Activated CD4-positive, CD25-positive, alpha-beta regulatory T cell treated with anti-CD3 and anti-CD28 coated beads, Interleukin-2, amount 50 U/mL, for 16 hours (primary cell): Measurements from ENCODE around the gene NFATC4.
"Not testable (repeated sequence)": the region's sequence is repeated elsewhere in the genome, so short reads cannot be mapped to it uniquely, and the experiment has no call there.

ENCODE experiments used
- DNase-seq: peaks from one replicate; pipeline ENCODE4 v3.0.0-alpha.2; 2020; ENCODE audit warnings: low read depth, low spot score

Gene NFATC4

DNA sequence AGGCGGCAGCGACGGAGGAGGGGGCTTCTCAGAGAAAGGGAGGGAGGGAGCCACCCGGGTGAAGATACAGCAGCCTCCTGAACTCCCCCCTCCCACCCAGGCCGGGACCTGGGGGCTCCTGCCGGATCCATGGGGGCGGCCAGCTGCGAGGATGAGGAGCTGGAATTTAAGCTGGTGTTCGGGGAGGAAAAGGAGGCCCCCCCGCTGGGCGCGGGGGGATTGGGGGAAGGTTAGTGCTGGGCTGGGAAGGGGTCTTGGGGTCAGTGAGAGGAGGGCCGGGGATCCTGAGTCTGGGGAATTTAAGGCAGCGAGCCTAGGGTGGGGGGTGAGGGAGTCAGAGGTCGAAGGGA, 203 bp downstream of the NFATC4 start:
- no peak for DNase-seq

GRCh38 chr14:24368562-24369252, 723 bp downstream of the NFATC4 start:
- no peak for DNase-seq

DNA sequence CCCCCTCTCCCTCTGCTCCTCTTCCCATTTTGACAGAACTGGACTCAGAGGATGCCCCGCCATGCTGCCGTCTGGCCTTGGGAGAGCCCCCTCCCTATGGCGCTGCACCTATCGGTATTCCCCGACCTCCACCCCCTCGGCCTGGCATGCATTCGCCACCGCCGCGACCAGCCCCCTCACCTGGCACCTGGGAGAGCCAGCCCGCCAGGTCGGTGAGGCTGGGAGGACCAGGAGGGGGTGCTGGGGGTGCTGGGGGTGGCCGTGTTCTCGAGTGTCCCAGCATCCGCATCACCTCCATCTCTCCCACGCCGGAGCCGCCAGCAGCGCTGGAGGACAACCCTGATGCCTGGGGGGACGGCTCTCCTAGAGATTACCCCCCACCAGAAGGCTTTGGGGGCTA, 1.5 kb downstream of the NFATC4 start:
- no peak for DNase-seq

GRCh38 chr14:24369907-24370687, 2.1 kb downstream of the NFATC4 start:
- DNase-seq: no peak

- no peak for DNase-seq
These were observed 2.8 kb downstream of the NFATC4 start for GRCh38 chr14:24370748-24371147.

- not testable (repeated sequence) for DNase-seq
These were observed 3.6 kb downstream of the NFATC4 start for GRCh38 chr14:24371605-24372004.

DNA sequence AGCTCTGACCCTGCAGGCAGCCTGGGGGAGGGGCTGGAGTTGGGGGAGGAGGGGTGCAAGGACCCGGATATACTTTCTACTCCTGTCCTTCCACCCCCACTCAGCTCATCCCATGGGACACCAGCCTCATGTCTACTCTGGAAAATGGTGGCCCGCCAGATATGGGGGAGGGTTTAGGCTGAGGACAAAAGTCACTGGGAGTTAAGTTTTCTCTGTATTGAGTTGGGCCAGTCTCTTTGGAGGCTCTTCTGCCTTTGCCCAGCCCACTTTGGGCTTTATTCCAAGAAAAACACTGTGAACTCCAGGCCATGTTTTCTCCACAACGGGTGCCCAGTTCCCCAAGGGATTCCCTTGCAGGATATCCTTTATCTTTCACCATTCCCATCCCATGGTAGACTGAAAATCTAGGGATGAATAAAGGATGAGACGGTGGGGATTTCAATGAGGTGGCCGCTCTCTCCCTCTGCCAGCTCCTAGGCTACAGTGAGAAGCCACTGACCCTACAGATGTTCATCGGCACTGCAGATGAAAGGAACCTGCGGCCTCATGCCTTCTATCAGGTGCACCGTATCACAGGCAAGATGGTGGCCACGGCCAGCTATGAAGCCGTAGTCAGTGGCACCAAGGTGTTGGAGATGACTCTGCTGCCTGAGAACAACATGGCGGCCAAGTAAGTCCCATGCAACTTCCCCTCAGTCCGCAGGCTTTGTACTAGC, 4.9 kb downstream of the NFATC4 start:
- no peak for DNase-seq

DNA sequence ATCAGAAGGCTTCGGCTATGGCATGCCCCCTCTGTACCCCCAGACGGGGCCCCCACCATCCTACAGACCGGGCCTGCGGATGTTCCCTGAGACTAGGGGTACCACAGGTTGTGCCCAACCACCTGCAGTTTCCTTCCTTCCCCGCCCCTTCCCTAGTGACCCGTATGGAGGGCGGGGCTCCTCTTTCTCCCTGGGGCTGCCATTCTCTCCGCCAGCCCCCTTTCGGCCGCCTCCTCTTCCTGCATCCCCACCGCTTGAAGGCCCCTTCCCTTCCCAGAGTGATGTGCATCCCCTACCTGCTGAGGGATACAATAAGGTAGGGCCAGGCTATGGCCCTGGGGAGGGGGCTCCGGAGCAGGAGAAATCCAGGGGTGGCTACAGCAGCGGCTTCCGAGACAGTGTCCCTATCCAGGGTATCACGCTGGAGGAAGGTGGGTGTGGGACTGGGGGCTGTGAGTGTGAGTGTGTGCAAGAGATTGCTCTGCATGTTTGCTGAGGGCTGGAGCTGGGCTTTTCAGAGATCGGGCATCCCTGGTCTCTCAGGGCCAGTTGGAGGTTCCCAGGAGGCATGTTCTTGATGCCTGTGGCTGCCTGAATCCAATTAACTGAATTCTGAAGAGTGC, 8.6 kb downstream of the NFATC4 start:
- DNase-seq: no peak

- no peak for DNase-seq
These were observed 9.1 kb downstream of the NFATC4 start for GRCh38 chr14:24377126-24377525.

GRCh38 chr14:24377657-24378056, 9.7 kb downstream of the NFATC4 start:
- DNase-seq: no peak

- no peak for DNase-seq
These were observed 10.3 kb downstream of the NFATC4 start for GRCh38 chr14:24378327-24378726.

- DNase-seq: no peak
These were observed 11.3 kb downstream of the NFATC4 start for GRCh38 chr14:24378981-24379906.

- no peak for DNase-seq
These were observed 12.1 kb downstream of the NFATC4 start for GRCh38 chr14:24379907-24380730.

DNA sequence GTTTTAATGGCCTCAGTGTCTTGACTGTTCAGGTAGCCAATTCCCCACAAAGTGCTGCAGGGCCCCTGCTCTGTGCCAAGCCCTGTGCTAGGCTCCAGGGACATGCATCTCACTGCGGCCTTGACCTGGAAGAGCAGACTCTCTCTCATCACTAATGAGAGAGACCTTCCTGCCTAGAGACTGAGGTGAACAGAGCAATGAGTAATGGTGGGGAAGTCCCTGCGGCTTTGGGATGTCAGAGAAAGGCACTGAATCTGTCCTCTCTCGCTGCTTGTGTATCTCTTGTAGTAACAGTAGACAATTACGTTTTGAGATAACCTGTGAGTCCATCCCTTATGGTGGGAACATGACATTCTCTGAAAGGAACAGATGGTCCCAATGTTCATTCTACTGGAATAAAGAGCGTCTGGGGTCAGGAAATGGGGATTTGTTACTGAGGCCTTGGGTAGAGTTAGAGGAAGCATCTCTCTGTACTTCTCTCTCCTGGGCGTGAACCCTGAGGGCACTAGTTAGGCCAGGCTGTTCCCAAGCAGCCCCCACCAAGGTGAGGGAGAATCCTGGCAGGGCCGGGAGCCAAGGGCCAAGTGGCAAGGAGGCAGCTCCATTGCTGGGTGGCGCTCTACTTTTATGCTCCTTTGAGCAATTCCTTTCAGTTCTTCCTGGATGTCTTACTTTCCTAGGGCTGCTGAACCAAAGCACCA, 13.5 kb downstream of the NFATC4 start:
- DNase-seq: no peak

DNA sequence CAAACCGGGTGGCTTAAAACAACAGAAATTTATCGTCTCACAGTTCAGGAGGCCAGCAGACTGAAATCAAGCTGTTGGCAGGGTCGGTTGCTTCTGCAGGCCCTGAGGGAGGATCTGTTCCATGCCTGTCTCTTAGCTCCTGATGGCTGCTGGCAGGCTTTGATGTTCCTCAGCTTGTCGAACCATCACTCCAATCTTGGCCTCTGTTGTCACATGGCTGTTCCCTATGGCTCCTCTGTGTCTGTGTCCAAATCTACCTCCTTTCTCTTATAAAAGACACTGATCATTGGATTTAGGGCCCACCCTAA, 14.0 kb downstream of the NFATC4 start:
- DNase-seq: no peak

- DNase-seq: no peak
These were observed 16.2 kb downstream of the NFATC4 start for GRCh38 chr14:24384169-24384568.

- no peak for DNase-seq
These were observed 17.5 kb downstream of the NFATC4 start for GRCh38 chr14:24385524-24385923.

DNA sequence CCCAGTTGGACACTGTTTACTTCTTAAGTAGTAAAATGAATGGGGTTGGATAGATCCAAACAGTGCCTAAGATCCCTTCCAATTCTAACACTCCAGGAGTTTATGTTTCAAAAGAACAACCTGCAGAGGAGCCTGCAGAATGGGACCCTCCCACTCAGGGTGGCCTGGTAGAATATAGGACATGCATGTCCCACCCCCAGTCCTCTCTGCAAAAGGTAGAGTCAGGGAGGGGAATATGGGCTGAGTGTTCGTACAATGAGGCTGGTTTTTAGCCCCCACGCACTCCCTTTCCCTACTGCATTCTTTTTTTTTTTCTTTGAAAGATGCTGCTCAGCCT, 19.0 kb downstream of the NFATC4 start:
- DNase-seq: no peak

GRCh38 chr14:24387579-24387978, 19.6 kb downstream of the NFATC4 start:
- not testable (repeated sequence) for DNase-seq
